HEK293 (cell line): ENCODE results near the gene PTPN3.
A peak's percentile ranks its signal among the peaks of the same experiment; 100 is the strongest.

Experiments used
- CTCF ChIA-PET: fragments of 350-600 bp; formaldehyde crosslinking; extraction: SDS; loops from one replicate; lab custom pipeline; 2021; ENCODE audit warnings: antibody characterized with exemption; lab: Yijun Ruan, JAX
- POLR2A ChIA-PET: fragments of 300-600 bp; formaldehyde crosslinking; extraction: SDS; loops from one replicate; lab custom pipeline; 2020; ENCODE audit warnings: antibody characterized with exemption, inconsistent platforms; lab: Yijun Ruan, JAX
- H3K27ac ChIP-seq: fragments of 200-500 bp; sonication (Bioruptor generic); 2 replicates; pipeline ENCODE4 v1.5.1; 2014; ENCODE audit warnings: low read depth, low read length, control low read depth, inconsistent platforms; ENCODE audit errors: extremely low read depth
- H3K36me3 ChIP-seq, 2 experiments: fragments of 200-500 bp in 1 of 2; sonication (Bioruptor generic) in 1 of 2; 1 replicate in 1 of 2; 2 replicates in 1 of 2; pipeline ENCODE4 v1.5.1; 2014 to 2017; ENCODE audit warnings: inconsistent platforms in 2 of 2, low read length in 2 of 2; ENCODE audit not compliant: control insufficient read depth in 2 of 2, insufficient read depth in 1 of 2
- H3K4me1 ChIP-seq: fragments of 200-500 bp; sonication (Bioruptor generic); 2 replicates; pipeline ENCODE4 v1.5.1; 2014; ENCODE audit warnings: mild to moderate bottlenecking, low read length, inconsistent platforms; ENCODE audit not compliant: control insufficient read depth, insufficient read depth
- H3K4me3 ChIP-seq: 2 replicates; pipeline ENCODE4 v1.5.1; 2011; ENCODE audit warnings: low read depth, mild to moderate bottlenecking, control low read depth, low read length, moderate library complexity
- H3K9me3 ChIP-seq: fragments of 200-500 bp; sonication (Bioruptor generic); 2 replicates; pipeline ENCODE4 v1.5.1; 2014; ENCODE audit warnings: low read depth, low read length, inconsistent platforms; ENCODE audit not compliant: control insufficient read depth, insufficient read depth
- CTCF ChIP-seq: fragments of 450-650 bp; formaldehyde crosslinking; IDR thresholded peaks from 2 replicates; pipeline ENCODE4 v1.5.1; 2016; ENCODE audit warnings: missing biosample characterization, missing genetic modification characterization
- EGR2 ChIP-seq: fragments of 450-650 bp; formaldehyde crosslinking; IDR thresholded peaks from 2 replicates; pipeline ENCODE4 v1.5.1; 2016; ENCODE audit warnings: low read depth, missing biosample characterization, missing genetic modification characterization
- GLIS1 ChIP-seq: fragments of 450-650 bp; formaldehyde crosslinking; IDR thresholded peaks from 2 replicates; pipeline ENCODE4 v1.5.1; 2016; ENCODE audit warnings: missing biosample characterization, missing genetic modification characterization
- KLF10 ChIP-seq: fragments of 450-650 bp; IDR thresholded peaks from 2 replicates; pipeline ENCODE4 v1.5.1; 2018; ENCODE audit warnings: missing biosample characterization, mild to moderate bottlenecking, missing genetic modification characterization
- WT1 ChIP-seq: fragments of 450-650 bp; formaldehyde crosslinking; IDR thresholded peaks from 2 replicates; pipeline ENCODE4 v1.5.1; 2016; ENCODE audit warnings: missing biosample characterization, missing genetic modification characterization
- ZBTB1 ChIP-seq: fragments of 450-650 bp; formaldehyde crosslinking; IDR thresholded peaks from 2 replicates; pipeline ENCODE4 v1.5.1; 2016; ENCODE audit warnings: missing biosample characterization, missing genetic modification characterization
- ZFP69B ChIP-seq: fragments of 450-650 bp; formaldehyde crosslinking; IDR thresholded peaks from 2 replicates; pipeline ENCODE4 v1.5.1; 2016; ENCODE audit warnings: missing biosample characterization, missing genetic modification characterization
- ZNF114 ChIP-seq: fragments of 450-650 bp; formaldehyde crosslinking; IDR thresholded peaks from 2 replicates; pipeline ENCODE4 v1.5.0; 2017; ENCODE audit warnings: missing biosample characterization, missing genetic modification characterization
- ZNF169 ChIP-seq: fragments of 450-650 bp; formaldehyde crosslinking; IDR thresholded peaks from 2 replicates; pipeline ENCODE4 v1.5.1; 2016; ENCODE audit warnings: missing biosample characterization, missing genetic modification characterization
- ZNF2 ChIP-seq: fragments of 450-650 bp; formaldehyde crosslinking; IDR thresholded peaks from 2 replicates; pipeline ENCODE4 v1.5.1; 2016; ENCODE audit warnings: missing biosample characterization, missing genetic modification characterization
- ZNF248 ChIP-seq: fragments of 450-650 bp; formaldehyde crosslinking; IDR thresholded peaks from 2 replicates; pipeline ENCODE4 v1.5.1; 2017; ENCODE audit warnings: missing biosample characterization, missing genetic modification characterization
- ZNF266 ChIP-seq: fragments of 450-650 bp; formaldehyde crosslinking; IDR thresholded peaks from 2 replicates; pipeline ENCODE4 v1.5.1; 2016; ENCODE audit warnings: missing biosample characterization, missing genetic modification characterization, low read depth
- ZNF280C ChIP-seq: fragments of 450-650 bp; formaldehyde crosslinking; IDR thresholded peaks from 2 replicates; pipeline ENCODE4 v1.5.1; 2016; ENCODE audit warnings: missing biosample characterization, missing genetic modification characterization
- ZNF398 ChIP-seq: fragments of 450-650 bp; formaldehyde crosslinking; IDR thresholded peaks from 2 replicates; pipeline ENCODE4 v1.5.1; 2017; ENCODE audit warnings: missing biosample characterization, missing genetic modification characterization
- ZNF560 ChIP-seq: fragments of 450-650 bp; formaldehyde crosslinking; IDR thresholded peaks from 2 replicates; pipeline ENCODE4 v1.5.1; 2017; ENCODE audit warnings: missing biosample characterization, missing genetic modification characterization, borderline replicate concordance
- ZNF654 ChIP-seq: fragments of 450-650 bp; formaldehyde crosslinking; IDR thresholded peaks from 2 replicates; pipeline ENCODE4 v1.5.1; 2016; ENCODE audit warnings: low read depth, missing biosample characterization, missing genetic modification characterization
- ZNF660 ChIP-seq: fragments of 450-650 bp; IDR thresholded peaks from 2 replicates; pipeline ENCODE4 v1.5.1; 2018; ENCODE audit warnings: missing biosample characterization, mild to moderate bottlenecking, missing genetic modification characterization
- ZNF670 ChIP-seq: fragments of 450-650 bp; formaldehyde crosslinking; IDR thresholded peaks from 2 replicates; pipeline ENCODE4 v1.5.1; 2016; ENCODE audit warnings: missing biosample characterization, missing genetic modification characterization, low read depth
- ZNF777 ChIP-seq: fragments of 450-650 bp; formaldehyde crosslinking; IDR thresholded peaks from 2 replicates; pipeline ENCODE4 v1.5.1; 2017; ENCODE audit warnings: missing biosample characterization, missing genetic modification characterization, borderline replicate concordance
- ZSCAN18 ChIP-seq: fragments of 450-650 bp; formaldehyde crosslinking; IDR thresholded peaks from 2 replicates; pipeline ENCODE4 v1.5.1; 2016; ENCODE audit warnings: missing biosample characterization, missing genetic modification characterization
- ZXDB ChIP-seq: fragments of 450-650 bp; formaldehyde crosslinking; IDR thresholded peaks from 2 replicates; pipeline ENCODE4 v1.5.1; 2016; ENCODE audit warnings: missing biosample characterization, missing genetic modification characterization

PTPN3 gene

GRCh38 chr9:109403116-109403515 is 95.0 kb downstream of the PTPN3 start (continued):
- no peak for TF ChIP-seq ZNF114 (tag by site-specific recombination)
- no peak for TF ChIP-seq GLIS1 (tag by site-specific recombination)
- TF ChIP-seq KLF10 (tag by site-specific recombination), result no peak
- no peak for TF ChIP-seq ZSCAN18
- TF ChIP-seq ZNF398, result no peak
- TF ChIP-seq ZXDB, result no peak
- TF ChIP-seq ZNF169 (tag by site-specific recombination), result no peak
- no peak for TF ChIP-seq ZFP69B (tag by site-specific recombination)
- TF ChIP-seq ZNF670 (tag by site-specific recombination), result no peak

- Histone ChIP-seq H3K27ac (no peak overlapping the region), H3K9me3 (no peaks in the 10 kb centered on the region), H3K4me3 (no peak overlapping the region), H3K36me3 (peaks cover 6 to 61% of the 10 kb centered on the region in 2 experiments; a peak in 2 of 3 replicates), H3K4me1 (no peaks in the 10 kb centered on the region)
- TF ChIP-seq ZNF660 (tag by site-specific recombination), result no peak
- TF ChIP-seq ZNF777 (tag by site-specific recombination), result no peak
- TF ChIP-seq ZNF266, result no peak
- no peak for TF ChIP-seq EGR2
- no peak for TF ChIP-seq ZBTB1 (tag by site-specific recombination)
- TF ChIP-seq ZNF248 (tag by site-specific recombination), result no peak
- TF ChIP-seq ZNF560 (tag by site-specific recombination), result no peak
- TF ChIP-seq ZNF2 (tag by site-specific recombination), result no peak
- no peak for TF ChIP-seq WT1
- ChIA-PET CTCF (interaction anchor here (0.6 to 1.6 kb wide), 10 partner anchors 8 to 886 kb away, joined by 3 to 10 read pairs (median 3); no protein-coding TSS in a partner anchor), POLR2A (no interaction called here)
Observed at GRCh38 chr9:109401990-109402318, 96.2 kb downstream of the PTPN3 start.

- peaks cover 6 to 58% of the 10 kb centered on the region in 2 experiments; a peak in 2 of 3 replicates for H3K36me3 ChIP-seq
- ChIA-PET CTCF (interaction anchor here (0.6 to 2.4 kb wide), 16 partner anchors 8 to 929 kb away, joined by 3 to 10 read pairs (median 3); no protein-coding TSS in a partner anchor), POLR2A (no interaction called here)
- no peaks in the 10 kb centered on the region for H3K9me3 ChIP-seq
- no peaks in the 10 kb centered on the region for H3K4me1 ChIP-seq
- H3K27ac ChIP-seq, result no peak overlapping the region
- H3K4me3 ChIP-seq, result no peak overlapping the region
- TF ChIP-seq ZNF280C (tag by site-specific recombination) (no peak), ZNF654 (tag by site-specific recombination) (peak; percentile 47), CTCF (tag by site-specific recombination) (peak; percentile 77)
- TF ChIP-seq, all 188 proteins: peak for 2
Observed at GRCh38 chr9:109401169-109401989, 96.7 kb downstream of the PTPN3 start.
